Measurements from ENCODE around the gene RASGRF2.

Gene RASGRF2

DNA sequence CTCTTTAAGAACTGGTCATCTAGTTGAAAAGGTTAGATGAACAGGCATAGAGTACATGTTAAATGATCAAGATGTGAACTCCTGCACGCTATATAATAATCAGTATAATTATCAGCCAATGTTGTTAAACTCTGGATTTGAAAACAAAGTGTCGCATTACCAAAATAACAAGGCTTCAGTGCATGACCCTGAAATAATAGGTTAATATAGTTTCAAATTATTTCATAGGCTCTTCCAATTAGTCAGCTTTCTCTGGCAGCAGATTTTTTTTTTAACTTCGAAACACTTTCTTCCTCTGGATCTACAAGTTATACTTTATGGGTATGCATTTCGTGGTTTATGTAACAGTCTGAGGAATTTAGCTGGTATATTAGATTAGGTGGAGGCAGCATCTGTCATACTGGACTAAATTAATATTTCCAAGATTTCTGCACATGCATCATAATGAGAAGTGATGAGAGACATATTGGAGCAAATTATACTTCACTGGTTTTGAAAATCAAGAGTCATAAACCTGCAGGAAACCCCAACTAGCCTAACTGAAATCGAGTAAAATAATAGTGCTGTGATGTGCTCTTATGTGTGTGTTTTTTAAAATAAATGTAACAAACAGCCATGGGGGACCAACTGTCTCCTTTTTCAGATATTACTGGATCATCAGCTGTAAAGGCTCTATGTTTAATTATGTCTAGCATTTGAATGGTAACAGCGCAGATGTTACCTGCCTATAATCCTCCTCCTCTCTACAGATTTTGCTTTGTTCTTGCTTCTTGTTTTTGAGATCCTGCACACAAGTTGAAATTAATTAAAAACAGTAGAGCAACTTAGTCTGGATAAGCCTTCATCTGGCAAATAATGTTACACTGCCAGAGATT is 187.1 kb downstream of the RASGRF2 start:
- Mint-ChIP-seq H3K36me3 (ENCODE audit: low read depth) (no peaks in the 10 kb centered on the region), H3K27me3 (ENCODE audit: low read depth) (no peaks in the 10 kb centered on the region), H3K9me3 (no peaks in the 10 kb centered on the region), H3K27ac (no peak overlapping the region), H3K4me1 (ENCODE audit: low read depth) (peaks cover 9% of the 10 kb centered on the region), H3K4me3 (no peak overlapping the region)

- H3K36me3 Mint-ChIP-seq (ENCODE audit: low read depth), result no peaks in the 10 kb centered on the region
- H3K4me3 Mint-ChIP-seq, result peak overlapping the region; percentile 31
- H3K27me3 Mint-ChIP-seq (ENCODE audit: low read depth), result no peaks in the 10 kb centered on the region
- no peak overlapping the region for H3K27ac Mint-ChIP-seq
- H3K4me1 Mint-ChIP-seq (ENCODE audit: low read depth), result peaks cover 9% of the 10 kb centered on the region
- no peaks in the 10 kb centered on the region for H3K9me3 Mint-ChIP-seq
Observed at GRCh38 chr5:81147886-81148571, 187.9 kb downstream of the RASGRF2 start.

- Mint-ChIP-seq H3K27me3 (ENCODE audit: low read depth) (no peaks in the 10 kb centered on the region), H3K4me3 (no peak overlapping the region), H3K4me1 (ENCODE audit: low read depth) (peaks cover 9% of the 10 kb centered on the region), H3K36me3 (ENCODE audit: low read depth) (peaks cover 2% of the 10 kb centered on the region), H3K27ac (no peak overlapping the region), H3K9me3 (peaks cover 15% of the 10 kb centered on the region)
Observed at GRCh38 chr5:81151546-81151945, 191.4 kb downstream of the RASGRF2 start.

DNA sequence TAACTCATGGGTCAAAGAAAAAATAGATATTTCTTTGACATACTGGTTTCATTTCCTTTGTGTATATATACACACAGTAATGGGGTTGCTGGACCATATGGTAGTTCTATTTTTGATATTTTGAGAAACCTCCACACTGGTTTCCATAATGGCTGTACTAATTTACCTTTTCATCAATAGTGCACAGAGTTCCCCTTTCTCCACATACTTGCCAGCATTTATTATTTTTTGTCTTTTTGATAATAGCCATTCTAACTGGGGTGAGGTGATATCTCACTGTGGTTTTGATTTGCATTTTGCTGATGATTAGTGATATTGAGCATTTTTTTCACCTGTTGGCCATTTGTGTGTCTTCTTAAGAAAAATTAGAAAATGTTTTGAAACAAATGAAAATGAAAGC is 194.6 kb downstream of the RASGRF2 start:
- Mint-ChIP-seq H3K4me1 (ENCODE audit: low read depth) (no peaks in the 10 kb centered on the region), H3K4me3 (no peak overlapping the region), H3K27me3 (ENCODE audit: low read depth) (no peaks in the 10 kb centered on the region), H3K9me3 (peaks cover 15% of the 10 kb centered on the region), H3K27ac (no peak overlapping the region), H3K36me3 (ENCODE audit: low read depth) (peaks cover 2% of the 10 kb centered on the region)

DNA sequence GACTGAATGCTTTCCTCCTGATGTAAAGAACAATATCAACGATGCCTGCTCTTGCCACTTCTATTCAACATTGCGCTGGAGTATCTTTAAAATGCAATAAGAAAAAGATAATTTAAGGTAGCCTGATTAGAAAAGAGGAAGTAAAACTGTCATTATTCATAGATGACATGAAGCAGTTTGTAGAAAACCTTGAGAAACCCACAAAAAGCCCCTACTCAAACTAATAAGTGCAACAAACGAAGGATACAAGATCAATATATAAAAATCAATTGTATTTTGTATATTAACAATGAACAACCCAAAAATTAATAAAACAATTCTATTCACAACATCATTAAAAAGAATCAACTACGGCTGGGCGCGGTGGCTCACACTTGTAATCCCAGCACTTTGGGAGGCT is 196.6 kb downstream of the RASGRF2 start:
- H3K9me3 Mint-ChIP-seq, result peaks cover 15% of the 10 kb centered on the region
- H3K36me3 Mint-ChIP-seq (ENCODE audit: low read depth), result peaks cover 2% of the 10 kb centered on the region
- H3K27me3 Mint-ChIP-seq (ENCODE audit: low read depth), result no peaks in the 10 kb centered on the region
- H3K27ac Mint-ChIP-seq, result no peak overlapping the region
- H3K4me3 Mint-ChIP-seq, result no peak overlapping the region
- no peaks in the 10 kb centered on the region for H3K4me1 Mint-ChIP-seq (ENCODE audit: low read depth)

- Mint-ChIP-seq H3K9me3 (peaks cover 2% of the 10 kb centered on the region), H3K4me3 (no peak overlapping the region), H3K36me3 (ENCODE audit: low read depth) (no peaks in the 10 kb centered on the region), H3K27me3 (ENCODE audit: low read depth) (no peaks in the 10 kb centered on the region), H3K27ac (no peak overlapping the region), H3K4me1 (ENCODE audit: low read depth) (peaks cover 2% of the 10 kb centered on the region)
Observed at GRCh38 chr5:81161012-81161601, 200.9 kb downstream of the RASGRF2 start.

- H3K4me1 Mint-ChIP-seq (ENCODE audit: low read depth), result peaks cover 2% of the 10 kb centered on the region
- H3K9me3 Mint-ChIP-seq, result no peaks in the 10 kb centered on the region
- H3K27ac Mint-ChIP-seq, result no peak overlapping the region
- no peak overlapping the region for H3K4me3 Mint-ChIP-seq
- H3K36me3 Mint-ChIP-seq (ENCODE audit: low read depth), result no peaks in the 10 kb centered on the region
- no peaks in the 10 kb centered on the region for H3K27me3 Mint-ChIP-seq (ENCODE audit: low read depth)
Observed at GRCh38 chr5:81162501-81162900, 202.3 kb downstream of the RASGRF2 start.

- H3K36me3 Mint-ChIP-seq (ENCODE audit: low read depth), result no peaks in the 10 kb centered on the region
- peaks cover 2% of the 10 kb centered on the region for H3K4me1 Mint-ChIP-seq (ENCODE audit: low read depth)
- H3K4me3 Mint-ChIP-seq, result no peak overlapping the region
- H3K27me3 Mint-ChIP-seq (ENCODE audit: low read depth), result no peaks in the 10 kb centered on the region
- H3K27ac Mint-ChIP-seq, result no peak overlapping the region
- no peaks in the 10 kb centered on the region for H3K9me3 Mint-ChIP-seq
Observed at GRCh38 chr5:81163651-81164050, 203.5 kb downstream of the RASGRF2 start.

DNA sequence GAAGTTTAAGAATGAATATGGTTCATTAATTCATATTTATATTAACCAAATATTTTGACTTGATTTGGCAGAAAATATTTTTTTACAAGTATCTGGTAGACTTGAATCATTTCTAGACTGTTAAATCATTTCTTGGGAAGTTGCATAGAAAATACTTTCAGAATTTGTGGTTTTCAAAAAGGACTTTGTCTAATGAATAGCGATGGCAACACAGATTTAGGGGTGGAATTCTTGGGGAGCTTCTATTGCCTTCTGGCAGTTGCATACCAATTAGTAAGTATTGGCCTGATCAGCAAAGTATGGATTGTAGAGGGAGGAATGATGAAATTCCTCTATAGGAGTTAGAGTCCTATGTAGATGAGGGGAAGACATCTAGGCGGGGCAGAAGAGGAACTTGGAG is 204.3 kb downstream of the RASGRF2 start:
- no peak overlapping the region for H3K4me3 Mint-ChIP-seq
- no peaks in the 10 kb centered on the region for H3K9me3 Mint-ChIP-seq
- peaks cover 2% of the 10 kb centered on the region for H3K4me1 Mint-ChIP-seq (ENCODE audit: low read depth)
- no peak overlapping the region for H3K27ac Mint-ChIP-seq
- H3K36me3 Mint-ChIP-seq (ENCODE audit: low read depth), result no peaks in the 10 kb centered on the region
- H3K27me3 Mint-ChIP-seq (ENCODE audit: low read depth), result no peaks in the 10 kb centered on the region

GRCh38 chr5:81164936-81165335 is 204.8 kb downstream of the RASGRF2 start:
- Mint-ChIP-seq H3K27ac (no peak overlapping the region), H3K36me3 (ENCODE audit: low read depth) (no peaks in the 10 kb centered on the region), H3K4me3 (no peak overlapping the region)

DNA sequence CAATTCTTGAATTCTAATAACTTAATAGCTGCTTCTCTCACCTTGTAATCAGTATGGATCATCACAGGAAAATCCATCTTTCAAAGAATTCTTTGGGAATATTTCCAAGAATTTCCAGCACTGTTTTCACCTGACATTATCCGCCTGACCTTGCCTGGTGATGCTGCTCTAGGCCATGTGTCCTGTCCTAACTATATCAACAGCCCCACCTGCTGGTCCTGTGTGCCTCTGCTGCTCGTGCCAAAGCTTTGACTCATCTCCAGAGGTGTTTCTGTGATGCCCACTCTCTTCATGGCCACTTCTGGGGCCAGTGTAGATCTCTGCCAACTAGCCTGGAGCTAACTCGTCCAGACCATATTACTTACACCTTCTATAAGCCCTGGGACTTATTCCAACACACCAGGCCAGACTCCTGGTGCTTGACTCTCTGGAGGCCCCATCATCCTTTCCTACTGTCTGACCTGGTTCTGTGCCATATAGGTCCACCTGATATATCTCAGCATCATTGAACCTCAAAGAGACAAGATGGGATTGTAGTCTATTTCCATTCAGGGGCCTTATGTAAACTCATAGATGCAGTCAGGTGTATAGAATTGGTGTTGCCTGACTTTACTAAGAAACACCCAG is 205.4 kb downstream of the RASGRF2 start:
- Mint-ChIP-seq H3K4me1 (ENCODE audit: low read depth) (peaks cover 2% of the 10 kb centered on the region), H3K27ac (no peak overlapping the region), H3K36me3 (ENCODE audit: low read depth) (no peaks in the 10 kb centered on the region), H3K4me3 (no peak overlapping the region), H3K9me3 (no peaks in the 10 kb centered on the region), H3K27me3 (ENCODE audit: low read depth) (no peaks in the 10 kb centered on the region)

More at GRCh38 chr5:81164936-81165335, 204.8 kb downstream of the RASGRF2 start:
- no peaks in the 10 kb centered on the region for H3K27me3 Mint-ChIP-seq (ENCODE audit: low read depth)
- peaks cover 2% of the 10 kb centered on the region for H3K4me1 Mint-ChIP-seq (ENCODE audit: low read depth)
- no peaks in the 10 kb centered on the region for H3K9me3 Mint-ChIP-seq

DNA sequence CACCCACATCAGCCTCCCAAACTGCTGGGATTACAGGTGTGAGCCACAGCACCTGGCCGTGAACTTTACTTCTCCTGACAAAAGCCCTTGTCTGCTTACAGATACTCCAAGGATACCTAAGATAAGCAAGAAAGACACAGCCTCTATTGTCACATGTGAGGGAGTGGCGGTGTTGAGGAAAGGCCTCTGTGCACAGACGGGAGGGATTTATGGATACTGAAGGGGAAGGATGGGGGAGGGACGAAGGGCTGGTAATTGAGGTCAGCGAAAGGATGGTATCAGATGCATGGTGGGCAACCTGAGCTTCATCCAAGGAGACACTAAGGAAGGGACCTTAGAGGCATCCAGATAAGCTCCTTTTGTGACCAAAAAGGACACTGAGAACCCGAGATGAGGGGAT is 206.3 kb downstream of the RASGRF2 start:
- no peaks in the 10 kb centered on the region for H3K36me3 Mint-ChIP-seq (ENCODE audit: low read depth)
- H3K4me1 Mint-ChIP-seq (ENCODE audit: low read depth), result peaks cover 2% of the 10 kb centered on the region
- H3K27ac Mint-ChIP-seq, result no peak overlapping the region
- no peak overlapping the region for H3K4me3 Mint-ChIP-seq
- H3K27me3 Mint-ChIP-seq (ENCODE audit: low read depth), result no peaks in the 10 kb centered on the region
- no peaks in the 10 kb centered on the region for H3K9me3 Mint-ChIP-seq

DNA sequence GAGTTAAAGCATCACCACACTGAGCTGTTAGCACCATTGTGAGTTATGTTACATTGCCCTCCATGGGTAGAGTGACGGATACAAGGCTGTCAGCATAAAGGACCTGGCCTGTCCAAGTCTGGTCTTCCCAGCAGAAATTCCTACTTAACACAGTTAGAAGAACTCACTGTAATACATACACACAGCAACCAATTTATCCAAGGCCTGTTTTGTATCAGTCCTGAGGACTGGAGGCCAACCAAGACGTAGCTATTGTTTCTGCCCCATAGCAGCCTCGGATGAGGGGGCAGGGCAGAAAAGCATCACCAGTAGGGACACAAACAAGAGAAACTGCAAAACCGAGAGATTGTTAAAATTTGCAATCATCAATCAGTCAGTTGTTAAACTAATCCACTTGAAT is 206.9 kb downstream of the RASGRF2 start:
- H3K4me1 Mint-ChIP-seq (ENCODE audit: low read depth), result peaks cover 2% of the 10 kb centered on the region
- H3K9me3 Mint-ChIP-seq, result no peaks in the 10 kb centered on the region
- H3K36me3 Mint-ChIP-seq (ENCODE audit: low read depth), result no peaks in the 10 kb centered on the region
- no peak overlapping the region for H3K27ac Mint-ChIP-seq
- no peaks in the 10 kb centered on the region for H3K27me3 Mint-ChIP-seq (ENCODE audit: low read depth)
- no peak overlapping the region for H3K4me3 Mint-ChIP-seq

- H3K36me3 Mint-ChIP-seq (ENCODE audit: low read depth), result no peaks in the 10 kb centered on the region
- peaks cover 2% of the 10 kb centered on the region for H3K4me1 Mint-ChIP-seq (ENCODE audit: low read depth)
- no peaks in the 10 kb centered on the region for H3K27me3 Mint-ChIP-seq (ENCODE audit: low read depth)
- no peaks in the 10 kb centered on the region for H3K9me3 Mint-ChIP-seq
- H3K27ac Mint-ChIP-seq, result no peak overlapping the region
- H3K4me3 Mint-ChIP-seq, result no peak overlapping the region
Observed at GRCh38 chr5:81167544-81167943, 207.4 kb downstream of the RASGRF2 start.

Measured in T-helper 1 cell treated with Interleukin-12 subunit alpha and Interleukin-12 subunit beta and Interleukin-4 antibody, amounts not matched to agents 30 μg/mL and 1 μg/mL, for 36 hours (primary cell).